SK-N-SH (cell line): ENCODE results near the gene WDR27.

Experiments
- FOSL2 ChIP-seq: IDR thresholded peaks from 2 replicates; pipeline ENCODE4 v1.4.0; 2012; ENCODE audit warnings: low read depth, mild to moderate bottlenecking, moderate library complexity, borderline replicate concordance
- POLR2AphosphoS5 ChIP-seq: IDR thresholded peaks from 2 replicates; pipeline ENCODE4 v1.6.1; 2012; ENCODE audit warnings: low read depth, low read length
- TF ChIP-seq, protein P1 (sequence below): IDR thresholded peaks from 2 replicates; pipeline ENCODE4 v1.4.0; 2012; ENCODE audit warnings: low read depth
- TF ChIP-seq, protein P2 (sequence below): fragments of 200-600 bp; sonication (generic); IDR thresholded peaks from 2 replicates; pipeline ENCODE4 v1.6.1; 2017; ENCODE audit warnings: antibody characterized with exemption, mild to moderate bottlenecking, moderate library complexity
- TF ChIP-seq, protein P3 (sequence below): IDR thresholded peaks from 2 replicates; pipeline ENCODE4 v1.4.0; 2012; ENCODE audit warnings: low read depth, borderline replicate concordance
- TF ChIP-seq, protein P4 (sequence below): fragments of 150-350 bp; IDR thresholded peaks from 2 replicates; pipeline ENCODE4 v1.6.1; 2017; ENCODE audit warnings: antibody characterized with exemption, low read length, low read depth, borderline replicate concordance

DNA sequence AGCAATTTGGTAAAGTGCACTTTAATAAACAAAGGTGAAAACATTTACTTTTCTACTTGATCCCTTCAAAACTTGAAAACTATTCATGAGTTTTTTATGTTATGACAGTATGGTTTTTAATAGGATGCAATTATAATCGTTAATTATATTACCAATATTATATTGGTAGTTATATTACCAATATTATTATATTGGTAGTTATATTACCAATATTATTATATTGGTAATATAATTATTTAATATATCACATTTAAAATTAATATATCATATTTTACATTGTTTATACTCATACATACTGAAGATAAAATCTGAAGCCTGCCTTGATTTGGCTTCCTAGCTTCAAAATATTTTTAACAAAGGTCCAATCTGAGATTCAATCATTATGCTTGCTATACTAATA lies 262.1 kb downstream of the WDR27 start:
- no peak for TF ChIP-seq FOSL2
- TF ChIP-seq, protein P1, sequence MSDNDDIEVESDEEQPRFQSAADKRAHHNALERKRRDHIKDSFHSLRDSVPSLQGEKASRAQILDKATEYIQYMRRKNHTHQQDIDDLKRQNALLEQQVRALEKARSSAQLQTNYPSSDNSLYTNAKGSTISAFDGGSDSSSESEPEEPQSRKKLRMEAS = no peak
- TF ChIP-seq, protein P2, sequence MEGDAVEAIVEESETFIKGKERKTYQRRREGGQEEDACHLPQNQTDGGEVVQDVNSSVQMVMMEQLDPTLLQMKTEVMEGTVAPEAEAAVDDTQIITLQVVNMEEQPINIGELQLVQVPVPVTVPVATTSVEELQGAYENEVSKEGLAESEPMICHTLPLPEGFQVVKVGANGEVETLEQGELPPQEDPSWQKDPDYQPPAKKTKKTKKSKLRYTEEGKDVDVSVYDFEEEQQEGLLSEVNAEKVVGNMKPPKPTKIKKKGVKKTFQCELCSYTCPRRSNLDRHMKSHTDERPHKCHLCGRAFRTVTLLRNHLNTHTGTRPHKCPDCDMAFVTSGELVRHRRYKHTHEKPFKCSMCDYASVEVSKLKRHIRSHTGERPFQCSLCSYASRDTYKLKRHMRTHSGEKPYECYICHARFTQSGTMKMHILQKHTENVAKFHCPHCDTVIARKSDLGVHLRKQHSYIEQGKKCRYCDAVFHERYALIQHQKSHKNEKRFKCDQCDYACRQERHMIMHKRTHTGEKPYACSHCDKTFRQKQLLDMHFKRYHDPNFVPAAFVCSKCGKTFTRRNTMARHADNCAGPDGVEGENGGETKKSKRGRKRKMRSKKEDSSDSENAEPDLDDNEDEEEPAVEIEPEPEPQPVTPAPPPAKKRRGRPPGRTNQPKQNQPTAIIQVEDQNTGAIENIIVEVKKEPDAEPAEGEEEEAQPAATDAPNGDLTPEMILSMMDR = no peak
- TF ChIP-seq, protein P3, sequence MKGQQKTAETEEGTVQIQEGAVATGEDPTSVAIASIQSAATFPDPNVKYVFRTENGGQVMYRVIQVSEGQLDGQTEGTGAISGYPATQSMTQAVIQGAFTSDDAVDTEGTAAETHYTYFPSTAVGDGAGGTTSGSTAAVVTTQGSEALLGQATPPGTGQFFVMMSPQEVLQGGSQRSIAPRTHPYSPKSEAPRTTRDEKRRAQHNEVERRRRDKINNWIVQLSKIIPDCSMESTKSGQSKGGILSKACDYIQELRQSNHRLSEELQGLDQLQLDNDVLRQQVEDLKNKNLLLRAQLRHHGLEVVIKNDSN = no peak
- TF ChIP-seq, protein P4, sequence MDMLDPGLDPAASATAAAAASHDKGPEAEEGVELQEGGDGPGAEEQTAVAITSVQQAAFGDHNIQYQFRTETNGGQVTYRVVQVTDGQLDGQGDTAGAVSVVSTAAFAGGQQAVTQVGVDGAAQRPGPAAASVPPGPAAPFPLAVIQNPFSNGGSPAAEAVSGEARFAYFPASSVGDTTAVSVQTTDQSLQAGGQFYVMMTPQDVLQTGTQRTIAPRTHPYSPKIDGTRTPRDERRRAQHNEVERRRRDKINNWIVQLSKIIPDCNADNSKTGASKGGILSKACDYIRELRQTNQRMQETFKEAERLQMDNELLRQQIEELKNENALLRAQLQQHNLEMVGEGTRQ = no peak
- TF ChIP-seq POLR2AphosphoS5 = no peak
